ENCODE data around the gene INTS2.
"Not testable (repeated sequence)": the region's sequence is repeated elsewhere in the genome, so short reads cannot be mapped to it uniquely, and the experiment has no call there.

INTS2 gene, protein sequence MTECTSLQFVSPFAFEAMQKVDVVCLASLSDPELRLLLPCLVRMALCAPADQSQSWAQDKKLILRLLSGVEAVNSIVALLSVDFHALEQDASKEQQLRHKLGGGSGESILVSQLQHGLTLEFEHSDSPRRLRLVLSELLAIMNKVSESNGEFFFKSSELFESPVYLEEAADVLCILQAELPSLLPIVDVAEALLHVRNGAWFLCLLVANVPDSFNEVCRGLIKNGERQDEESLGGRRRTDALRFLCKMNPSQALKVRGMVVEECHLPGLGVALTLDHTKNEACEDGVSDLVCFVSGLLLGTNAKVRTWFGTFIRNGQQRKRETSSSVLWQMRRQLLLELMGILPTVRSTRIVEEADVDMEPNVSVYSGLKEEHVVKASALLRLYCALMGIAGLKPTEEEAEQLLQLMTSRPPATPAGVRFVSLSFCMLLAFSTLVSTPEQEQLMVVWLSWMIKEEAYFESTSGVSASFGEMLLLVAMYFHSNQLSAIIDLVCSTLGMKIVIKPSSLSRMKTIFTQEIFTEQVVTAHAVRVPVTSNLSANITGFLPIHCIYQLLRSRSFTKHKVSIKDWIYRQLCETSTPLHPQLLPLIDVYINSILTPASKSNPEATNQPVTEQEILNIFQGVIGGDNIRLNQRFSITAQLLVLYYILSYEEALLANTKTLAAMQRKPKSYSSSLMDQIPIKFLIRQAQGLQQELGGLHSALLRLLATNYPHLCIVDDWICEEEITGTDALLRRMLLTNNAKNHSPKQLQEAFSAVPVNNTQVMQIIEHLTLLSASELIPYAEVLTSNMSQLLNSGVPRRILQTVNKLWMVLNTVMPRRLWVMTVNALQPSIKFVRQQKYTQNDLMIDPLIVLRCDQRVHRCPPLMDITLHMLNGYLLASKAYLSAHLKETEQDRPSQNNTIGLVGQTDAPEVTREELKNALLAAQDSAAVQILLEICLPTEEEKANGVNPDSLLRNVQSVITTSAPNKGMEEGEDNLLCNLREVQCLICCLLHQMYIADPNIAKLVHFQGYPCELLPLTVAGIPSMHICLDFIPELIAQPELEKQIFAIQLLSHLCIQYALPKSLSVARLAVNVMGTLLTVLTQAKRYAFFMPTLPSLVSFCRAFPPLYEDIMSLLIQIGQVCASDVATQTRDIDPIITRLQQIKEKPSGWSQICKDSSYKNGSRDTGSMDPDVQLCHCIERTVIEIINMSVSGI

DNA sequence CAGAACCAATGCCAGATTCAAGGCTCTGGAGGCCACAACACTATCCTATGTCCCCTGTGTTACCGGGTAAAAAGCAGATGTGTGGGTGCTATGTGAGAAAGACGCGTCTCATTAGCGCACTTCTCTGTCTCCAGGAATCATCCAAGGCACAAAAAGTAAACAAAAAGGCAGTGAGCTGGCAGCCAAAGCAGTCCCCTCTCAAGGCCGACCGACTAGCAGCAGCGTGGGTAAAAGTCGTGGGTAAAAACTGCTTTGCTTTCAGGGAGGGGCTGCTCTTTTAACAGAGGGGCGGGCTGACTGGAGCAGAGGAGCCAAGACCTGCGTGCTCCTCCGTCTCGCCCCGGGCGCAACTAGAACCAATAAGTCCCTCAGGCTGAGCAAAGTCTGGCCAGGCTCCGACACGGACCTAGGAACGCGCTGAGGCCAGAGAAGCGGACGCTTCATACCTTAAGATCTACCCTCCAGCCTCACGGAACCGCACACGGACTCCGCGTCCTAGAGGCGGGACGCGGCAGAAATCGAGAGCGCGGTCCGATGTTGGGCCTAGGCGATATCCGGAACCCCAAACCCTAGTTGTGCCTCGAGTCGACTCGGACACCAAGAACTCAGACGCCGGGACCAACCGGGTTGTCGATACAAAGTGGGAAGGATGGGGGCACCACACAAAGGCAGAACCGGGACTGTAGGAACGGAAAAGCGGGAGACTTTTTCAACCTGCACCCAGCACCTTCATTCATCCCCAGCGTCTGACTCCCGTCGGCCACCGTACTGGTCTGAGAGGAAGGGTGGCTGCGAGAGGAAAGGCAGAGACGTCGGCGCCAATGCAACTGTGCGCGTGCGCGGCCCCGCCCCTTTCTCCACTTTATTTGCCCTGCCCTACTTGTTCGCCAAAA, at the start of gene INTS2:
Gene INTS2, minus strand, starts transcription at position 775 of the 893 bp plus-strand sequence. CDS start 1,338 bp downstream, outside the sequence.
- peak; percentile 98 for DNase-seq

DNA sequence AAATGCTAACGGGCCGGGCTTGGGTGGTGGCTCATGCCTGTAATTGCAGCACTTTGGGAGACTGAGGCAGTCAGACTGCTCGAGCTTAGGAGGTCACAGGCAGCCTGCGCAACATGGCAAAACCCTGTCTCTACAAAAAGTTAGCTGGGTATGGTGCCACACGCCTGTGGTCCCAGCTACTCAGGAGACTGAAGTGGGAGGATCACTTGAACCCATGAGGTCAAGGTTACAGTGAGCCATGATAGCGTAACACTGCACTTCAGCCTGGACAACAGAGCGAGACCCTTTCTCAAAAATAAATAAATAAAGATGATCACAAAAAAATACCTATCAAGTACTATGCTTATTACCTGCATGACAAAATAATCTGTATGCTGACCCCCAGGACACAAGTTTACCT, 46.3 kb upstream of the INTS2 start:
- no peak for DNase-seq

- DNase-seq, result no peak
Observed at GRCh38 chr17:61972311-61972710, 44.5 kb upstream of the INTS2 start.

GRCh38 chr17:61970030-61970429, 42.2 kb upstream of the INTS2 start:
- DNase-seq, result no peak

- DNase-seq, result no peak
Observed at GRCh38 chr17:61968757-61969156, 41.0 kb upstream of the INTS2 start.

DNA sequence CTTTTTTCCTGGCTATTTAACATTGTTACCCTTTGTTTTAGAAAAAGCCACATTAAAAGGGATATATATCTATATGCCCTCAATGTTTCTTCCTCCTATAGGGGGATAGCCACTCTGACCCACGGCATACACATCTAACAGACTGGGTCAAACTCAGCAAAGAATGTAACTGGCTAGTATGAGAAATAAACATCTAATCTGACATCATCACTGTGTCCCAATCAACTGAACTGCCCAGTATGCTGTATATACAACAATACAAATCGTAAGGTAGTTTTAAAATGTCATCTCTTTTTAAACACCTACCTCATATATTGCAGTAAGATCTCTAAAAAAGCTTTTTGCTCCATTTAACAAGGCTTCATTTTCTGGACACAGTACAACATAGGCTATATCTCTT, 39.9 kb upstream of the INTS2 start:
- DNase-seq, result no peak

DNA sequence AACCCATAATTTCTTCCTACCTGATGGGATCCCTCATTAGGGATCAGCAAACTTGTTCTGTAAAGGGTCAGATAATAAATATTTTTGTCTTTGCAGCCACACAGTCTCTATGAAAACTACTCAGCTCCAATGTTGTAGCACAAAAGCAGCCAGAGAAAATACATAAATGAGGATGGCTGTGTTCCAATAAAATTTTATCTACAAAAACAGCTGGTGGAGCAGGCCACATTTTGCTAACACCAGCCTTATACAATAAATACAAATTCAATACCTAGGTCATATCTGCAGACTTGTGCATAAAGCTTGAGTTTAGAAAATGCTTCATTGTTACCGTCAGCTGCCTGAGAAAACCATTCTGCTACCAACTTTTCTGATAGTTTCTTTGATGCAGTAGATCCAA, 38.4 kb upstream of the INTS2 start:
- no peak for DNase-seq

- no peak for DNase-seq
Observed at GRCh38 chr17:61955619-61956018, 27.8 kb upstream of the INTS2 start.

DNA sequence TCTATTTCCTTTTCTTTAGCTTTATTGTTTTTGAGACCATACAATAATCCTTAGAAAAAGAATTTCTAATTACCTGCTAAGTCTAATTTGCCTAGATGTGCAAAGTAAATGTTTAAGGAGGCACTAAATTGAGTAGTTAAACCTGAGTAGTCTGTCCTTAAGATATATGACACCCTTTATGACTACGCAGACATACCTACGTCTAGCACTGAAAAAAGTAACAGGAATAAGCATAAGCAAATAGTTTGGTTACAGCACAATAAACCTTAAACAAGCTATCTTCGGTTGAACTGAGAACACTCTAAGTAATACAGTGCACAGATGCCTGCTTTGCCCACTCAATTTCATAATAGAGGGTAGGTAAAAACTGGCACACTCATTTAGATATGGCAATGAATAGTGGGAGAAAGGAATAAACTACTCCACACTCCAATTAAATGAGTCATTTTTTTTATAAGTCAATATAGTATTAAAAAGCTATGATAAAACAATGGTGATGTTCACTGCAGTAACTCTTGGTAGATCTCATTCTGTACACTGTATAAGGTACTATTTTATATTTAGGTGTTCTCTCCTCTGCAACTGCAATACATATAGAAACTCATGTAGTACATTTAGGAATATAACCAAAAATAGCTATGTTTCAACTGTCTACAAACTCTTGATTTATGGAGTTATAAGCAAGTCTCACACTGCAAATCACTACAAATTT, 19.7 kb upstream of the INTS2 start:
- DNase-seq, result no peak

DNA sequence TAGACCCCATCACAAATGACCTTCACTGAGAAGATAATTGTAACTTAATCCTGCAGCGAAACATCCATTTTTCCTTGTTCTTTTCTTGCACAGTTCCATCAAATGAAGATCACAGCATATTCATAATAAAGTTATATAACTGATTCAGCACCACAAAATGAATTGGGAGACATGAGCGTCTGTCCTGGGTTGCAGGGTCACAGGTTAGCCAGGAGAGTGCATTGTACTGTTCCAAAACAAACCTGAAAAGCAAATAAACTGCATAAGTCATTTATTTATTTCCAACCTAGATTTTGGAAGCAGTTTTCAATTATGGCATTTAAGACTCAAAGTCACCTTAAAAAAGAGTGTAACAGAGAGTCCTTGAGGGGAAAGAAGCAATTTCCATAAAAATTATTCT, 18.6 kb upstream of the INTS2 start:
- DNase-seq, result no peak

DNA sequence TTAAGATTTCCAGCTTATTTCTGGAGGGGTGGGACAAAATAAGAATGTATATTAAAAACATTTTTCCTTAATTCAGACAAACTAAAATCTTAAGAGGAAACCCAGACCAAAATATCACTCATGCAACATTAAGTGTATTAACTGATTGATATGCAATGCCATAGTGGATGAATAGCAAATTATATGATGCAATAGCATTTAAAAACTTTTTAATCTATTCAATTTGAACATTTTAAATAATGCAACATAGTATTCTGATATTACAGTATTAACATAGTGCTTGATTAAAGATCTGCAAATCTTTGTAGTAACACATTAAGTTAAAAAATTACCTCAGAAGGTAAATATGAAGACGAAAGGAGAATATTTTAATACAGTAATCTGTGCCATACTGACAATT, 15.3 kb upstream of the INTS2 start:
- no peak for DNase-seq

GRCh38 chr17:61942085-61942484, 14.3 kb upstream of the INTS2 start:
- DNase-seq, result no peak

- DNase-seq, result no peak
Observed at GRCh38 chr17:61928101-61928436, 287 bp upstream of the INTS2 start.

DNA sequence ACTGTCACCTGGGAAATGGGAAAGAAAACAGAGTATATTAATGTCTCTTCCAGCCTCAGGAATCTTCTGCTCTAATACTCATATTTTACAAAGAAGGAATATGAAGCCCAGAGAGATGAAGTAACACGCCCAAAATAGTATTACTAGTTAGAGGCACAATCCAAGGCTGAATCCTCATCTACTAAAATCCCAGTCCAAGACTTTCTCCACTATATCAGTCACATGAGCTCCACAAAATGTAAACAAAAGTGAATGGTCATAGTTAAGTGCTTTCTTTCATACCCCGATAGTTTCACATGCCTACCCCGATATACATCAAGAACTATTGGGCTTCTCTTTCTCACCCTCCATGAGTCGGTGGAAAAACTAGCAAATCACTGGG, 965 bp downstream of the INTS2 start:
- no peak for DNase-seq

GRCh38 chr17:61915162-61915561, 12.6 kb downstream of the INTS2 start:
- DNase-seq, result not testable (repeated sequence)

GRCh38 chr17:61908292-61909037, 19.3 kb downstream of the INTS2 start:
- DNase-seq, result no peak

DNA sequence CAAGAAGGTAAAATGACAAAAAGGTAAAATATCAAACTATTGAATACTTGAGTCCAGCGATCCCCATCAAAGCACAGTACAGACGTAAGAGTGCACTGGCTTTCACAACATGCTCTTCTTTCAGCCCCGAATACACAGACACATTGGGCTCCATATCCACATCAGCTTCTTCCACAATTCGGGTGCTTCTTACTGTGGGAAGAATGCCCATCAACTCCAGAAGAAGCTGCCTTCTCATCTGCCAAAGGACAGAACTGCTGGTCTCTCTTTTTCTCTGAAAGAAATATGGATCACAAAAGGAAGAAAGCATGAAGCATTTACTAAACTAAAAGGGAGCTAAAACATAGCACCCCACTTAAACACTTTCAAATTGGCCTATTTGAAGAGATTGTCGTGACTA, 20.4 kb downstream of the INTS2 start:
- DNase-seq, result no peak

- no peak for DNase-seq
Observed at GRCh38 chr17:61904094-61904710, 23.6 kb downstream of the INTS2 start.

DNA sequence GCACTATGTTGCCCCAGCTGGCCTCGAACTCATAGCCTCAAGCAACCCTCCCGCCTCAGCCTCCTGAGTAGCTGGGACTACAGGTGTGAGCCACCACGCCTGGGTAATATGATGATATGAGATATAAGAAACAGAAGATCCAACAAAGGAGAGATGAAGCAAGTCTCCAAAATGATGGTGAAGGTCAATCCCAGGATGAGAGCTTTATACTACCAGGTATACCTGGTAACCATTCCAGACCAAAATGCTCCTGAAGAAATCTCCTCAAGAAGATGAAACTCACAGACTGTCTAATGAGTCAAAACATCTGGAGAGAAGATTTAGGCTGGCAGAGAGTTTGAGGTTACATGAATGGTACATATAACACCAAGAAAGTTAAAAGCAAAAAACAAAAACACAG, 24.5 kb downstream of the INTS2 start:
- no peak for DNase-seq

DNA sequence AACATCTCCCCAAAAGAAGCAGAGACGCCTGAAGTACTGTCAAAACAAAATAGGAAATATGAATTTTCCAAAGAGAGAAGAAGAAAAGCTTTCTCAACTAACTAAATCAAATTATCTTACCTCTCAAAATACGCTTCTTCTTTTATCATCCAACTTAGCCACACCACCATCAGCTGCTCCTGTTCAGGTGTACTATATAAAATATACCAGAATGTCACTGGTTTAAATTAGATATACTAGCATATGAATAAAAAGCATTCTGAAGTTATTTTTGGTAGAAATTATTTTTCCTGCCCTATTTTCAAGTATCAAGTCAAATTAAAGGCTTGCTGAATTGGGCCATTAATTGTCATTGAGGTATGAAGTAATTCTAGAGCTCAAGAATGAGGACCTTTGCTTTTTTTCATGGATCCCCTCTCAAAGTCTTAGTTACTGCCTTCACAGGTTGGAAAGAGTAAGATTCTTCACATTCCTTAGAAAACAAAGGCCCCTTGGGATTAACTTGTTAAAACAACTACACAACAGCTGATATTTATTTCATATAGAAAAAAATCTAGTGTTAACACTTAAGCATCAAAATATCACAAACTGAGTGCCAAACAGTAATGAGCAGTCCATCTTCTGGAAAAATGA, 30.1 kb downstream of the INTS2 start:
- DNase-seq, result no peak

Data from NCI-H510A treated with DMSO at 0.1 percent for 48 hours (cell line).